Medulla oblongata (tissue), 1 donor: ENCODE data around the gene TRAK1.

Source experiments
- DNase-seq: peaks from one replicate; pipeline ENCODE4 v3.0.0-alpha.2; 2015; ENCODE audit errors: extremely low spot score

The TRAK1 gene

DNA sequence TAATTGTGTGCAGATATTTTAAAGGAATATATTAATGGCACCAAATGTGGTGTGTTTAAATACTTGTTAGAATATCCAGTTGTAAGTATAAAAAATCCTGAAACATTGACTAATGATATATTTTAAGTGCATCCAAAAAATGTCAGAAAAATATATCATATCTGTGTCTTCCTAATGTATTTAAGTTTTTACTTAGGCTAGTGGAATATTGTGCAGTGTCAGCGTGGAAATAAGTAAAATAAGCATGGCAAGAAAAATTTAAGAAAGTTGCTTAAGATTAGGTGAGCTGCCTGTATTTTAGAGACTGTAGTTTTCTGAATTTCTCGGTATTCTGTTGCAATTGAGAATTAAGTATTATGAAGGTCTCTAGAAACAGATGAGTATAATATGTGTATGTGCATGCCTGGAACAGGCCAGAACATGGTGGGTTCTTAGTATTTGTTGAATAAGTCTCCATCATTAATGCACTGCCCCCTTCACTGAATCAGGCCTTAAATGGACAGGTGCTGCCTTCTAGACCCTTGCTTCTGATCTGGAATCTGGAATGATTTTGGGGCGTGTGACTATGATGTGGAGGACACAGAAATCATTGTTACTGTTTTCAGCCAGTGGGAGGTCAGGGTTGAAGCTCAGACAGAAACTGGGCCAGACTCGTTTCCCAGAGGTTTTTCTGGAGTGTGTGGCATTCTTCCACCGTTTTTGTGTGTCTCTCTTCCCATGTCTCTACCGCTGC, 86.1 kb downstream of the TRAK1 start:
- peak; percentile 63 for DNase-seq

GRCh38 chr3:42177801-42178150, 86.6 kb downstream of the TRAK1 start:
- DNase-seq: no peak

DNA sequence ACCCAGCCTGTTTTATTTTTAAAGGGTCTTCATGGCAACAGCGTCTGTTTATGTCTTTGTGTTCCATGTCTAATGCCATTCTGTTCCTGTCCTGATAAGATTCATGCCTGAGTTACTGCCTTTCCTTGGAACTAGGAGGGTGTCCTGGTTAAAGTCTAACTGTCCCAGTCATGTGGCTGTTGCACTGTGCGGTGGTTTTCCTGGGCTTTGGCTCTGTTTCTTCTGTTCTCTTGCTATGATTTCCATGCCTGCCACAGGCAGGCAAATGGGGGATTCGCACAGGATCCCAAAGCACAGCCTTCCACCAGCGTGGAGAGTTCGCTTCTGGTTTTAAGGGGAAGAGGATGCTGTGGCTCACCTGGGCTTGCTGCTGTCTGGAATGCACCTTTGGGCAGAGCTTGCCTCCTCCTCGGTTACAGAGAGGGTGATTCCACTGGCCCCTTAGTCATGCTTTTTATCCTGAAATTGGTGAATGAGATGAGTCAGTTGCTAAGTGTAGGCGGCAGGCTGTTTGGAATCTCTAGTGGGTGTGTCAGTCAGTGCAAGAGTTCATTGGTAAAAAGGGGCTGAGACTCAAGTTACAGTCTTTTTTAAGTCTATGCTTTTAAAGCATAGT, 88.1 kb downstream of the TRAK1 start:
- peak; percentile 39 for DNase-seq

DNA sequence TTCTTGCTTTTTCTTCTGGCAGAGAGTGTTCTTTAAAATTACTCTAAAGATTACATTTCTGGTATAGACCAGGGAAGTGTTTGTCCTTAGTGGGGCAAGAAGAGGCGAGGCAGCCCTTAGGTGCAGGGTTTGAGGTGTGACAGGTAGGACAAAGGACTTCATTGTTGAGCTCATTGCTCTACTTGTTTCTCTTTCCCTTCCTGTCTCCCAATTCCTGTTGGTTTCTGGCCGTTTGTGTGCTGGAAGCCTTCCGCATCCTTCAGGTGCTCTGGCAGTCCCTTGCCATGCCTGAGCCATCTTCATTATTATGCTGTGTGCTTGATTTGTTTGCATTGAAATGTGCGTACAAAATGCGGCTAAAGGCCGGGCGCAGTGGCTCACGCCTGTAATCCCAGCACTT, 89.7 kb downstream of the TRAK1 start:
- no peak for DNase-seq

DNA sequence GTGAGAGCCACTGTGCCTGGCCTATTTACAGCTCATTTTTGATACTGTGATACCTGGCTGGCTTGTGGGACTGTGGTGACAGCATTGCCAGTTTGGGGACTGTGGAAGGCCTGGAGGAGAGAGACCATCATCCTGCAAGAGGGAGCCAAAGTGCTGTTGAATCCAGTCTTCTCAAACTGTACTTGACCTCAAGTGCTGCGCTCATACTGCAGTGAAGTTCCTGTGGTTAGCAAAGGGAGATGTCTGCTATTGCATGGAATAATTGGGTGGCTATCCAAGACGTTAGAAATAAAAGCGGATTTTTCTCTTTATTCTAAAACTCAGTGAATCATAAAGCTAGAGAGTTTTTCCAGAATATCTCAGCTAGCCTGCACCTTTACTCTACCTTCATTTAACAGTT, 91.4 kb downstream of the TRAK1 start:
- DNase-seq: no peak

- peak; percentile 38 for DNase-seq
These were observed 93.0 kb downstream of the TRAK1 start for GRCh38 chr3:42183991-42184632.

GRCh38 chr3:42184651-42185443, 93.7 kb downstream of the TRAK1 start:
- DNase-seq: no peak

- DNase-seq: no peak
These were observed 96.8 kb downstream of the TRAK1 start for GRCh38 chr3:42187936-42188335.

GRCh38 chr3:42188376-42188775, 97.2 kb downstream of the TRAK1 start:
- no peak for DNase-seq

DNA sequence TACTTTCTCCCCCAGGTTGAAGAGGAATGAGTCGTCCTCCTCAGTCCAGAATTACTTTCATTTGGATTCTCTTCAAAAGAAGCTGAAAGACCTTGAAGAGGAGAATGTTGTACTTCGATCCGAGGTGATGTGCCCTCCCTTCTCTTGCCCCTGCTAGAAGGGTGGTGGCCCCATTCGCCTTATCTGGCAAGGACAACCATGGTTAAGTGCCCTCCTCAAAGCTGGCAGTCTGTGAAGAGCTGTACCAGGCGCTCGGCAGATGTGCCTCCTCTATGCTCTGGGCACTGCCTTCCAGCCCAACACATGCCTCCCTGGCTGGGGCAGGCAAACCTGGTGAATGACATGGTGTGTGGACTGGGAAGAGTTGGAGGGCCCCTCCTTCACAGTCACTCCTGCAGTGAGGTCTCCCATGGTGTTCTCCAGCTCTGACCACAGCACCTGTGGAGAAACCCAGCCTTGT, 97.9 kb downstream of the TRAK1 start:
- no peak for DNase-seq

GRCh38 chr3:42189736-42190135, 98.6 kb downstream of the TRAK1 start:
- peak; percentile 35 for DNase-seq

- peak; percentile 77 for DNase-seq
These were observed 99.7 kb downstream of the TRAK1 start for GRCh38 chr3:42190701-42191442.

DNA sequence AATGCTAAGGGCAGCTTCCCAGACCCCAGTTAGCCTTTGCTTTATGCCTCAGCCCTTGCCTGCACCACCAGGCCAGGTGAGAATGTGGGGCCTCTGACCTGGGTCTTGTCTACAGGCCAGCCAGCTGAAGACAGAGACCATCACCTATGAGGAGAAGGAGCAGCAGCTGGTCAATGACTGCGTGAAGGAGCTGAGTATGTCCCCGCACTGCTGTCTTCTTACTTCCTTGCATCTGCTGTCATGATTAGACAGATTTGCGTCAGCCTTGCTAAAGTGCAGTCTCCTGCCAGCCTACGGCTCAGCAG, 100.2 kb downstream of the TRAK1 start:
- no peak for DNase-seq

DNA sequence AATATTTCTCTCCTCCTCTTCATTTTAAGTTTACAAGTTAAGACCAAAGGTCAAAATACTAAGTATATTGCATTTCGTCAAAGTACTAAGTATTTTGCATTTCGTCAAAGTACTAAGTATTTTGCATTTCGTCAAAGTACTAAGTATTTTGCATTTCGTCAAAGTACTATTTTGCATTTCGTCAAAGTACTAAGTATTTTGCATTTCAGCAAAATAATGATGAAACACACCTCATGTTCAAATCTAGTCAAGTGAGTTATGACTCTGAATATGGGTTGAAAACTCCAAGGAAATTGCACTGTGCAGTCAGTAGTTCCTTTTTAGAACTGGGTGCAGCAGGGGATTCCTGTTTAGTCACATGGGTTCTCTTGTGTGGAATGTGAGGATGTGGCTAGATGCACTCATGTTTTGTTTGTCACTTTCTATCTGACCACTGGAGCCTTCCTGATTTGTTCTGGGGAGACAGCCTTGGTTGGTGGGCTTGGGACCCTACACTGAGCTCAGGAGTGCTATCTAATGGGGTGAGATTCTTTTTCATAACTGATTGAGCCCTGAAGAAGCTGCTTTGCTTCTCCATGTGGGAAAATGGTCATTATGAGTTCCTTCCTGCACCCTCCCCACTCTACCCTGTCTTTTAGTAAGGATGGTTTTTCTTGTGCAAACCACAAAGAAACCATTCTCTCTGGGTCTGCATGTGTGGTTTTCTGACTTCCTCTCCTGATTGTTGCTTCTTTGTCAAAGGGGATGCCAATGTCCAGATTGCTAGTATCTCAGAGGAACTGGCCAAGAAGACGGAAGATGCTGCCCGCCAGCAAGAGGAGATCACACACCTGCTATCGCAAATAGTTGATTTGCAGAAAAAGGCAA, 101.4 kb downstream of the TRAK1 start:
- peak; percentile 81 for DNase-seq

DNA sequence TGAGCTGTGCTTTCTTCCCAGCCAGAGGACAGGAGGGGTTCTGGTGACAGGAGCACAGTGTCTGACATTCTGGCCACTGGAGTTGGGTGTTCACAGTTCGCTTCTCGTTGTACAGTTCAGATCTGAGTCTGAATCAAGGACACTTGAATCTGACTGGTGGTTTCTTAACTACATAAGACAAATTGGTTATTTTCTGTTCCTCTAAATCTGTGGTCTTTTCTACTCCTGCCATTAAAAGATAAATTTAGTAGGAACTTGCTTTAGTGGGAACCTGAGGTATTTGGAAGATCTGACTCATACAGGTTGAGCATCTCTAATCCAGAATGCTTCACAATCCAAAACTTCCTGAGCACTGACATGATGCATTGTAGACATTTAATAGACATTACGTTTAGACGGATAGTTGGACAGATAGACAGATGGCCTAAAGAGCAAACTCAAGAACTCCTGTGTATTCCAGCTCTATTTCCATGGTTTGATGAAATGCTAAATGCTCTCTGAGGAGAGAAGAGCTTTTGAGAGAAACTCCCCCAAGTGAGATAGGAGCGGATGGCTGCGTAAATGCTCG, 103.9 kb downstream of the TRAK1 start:
- DNase-seq: no peak

DNA sequence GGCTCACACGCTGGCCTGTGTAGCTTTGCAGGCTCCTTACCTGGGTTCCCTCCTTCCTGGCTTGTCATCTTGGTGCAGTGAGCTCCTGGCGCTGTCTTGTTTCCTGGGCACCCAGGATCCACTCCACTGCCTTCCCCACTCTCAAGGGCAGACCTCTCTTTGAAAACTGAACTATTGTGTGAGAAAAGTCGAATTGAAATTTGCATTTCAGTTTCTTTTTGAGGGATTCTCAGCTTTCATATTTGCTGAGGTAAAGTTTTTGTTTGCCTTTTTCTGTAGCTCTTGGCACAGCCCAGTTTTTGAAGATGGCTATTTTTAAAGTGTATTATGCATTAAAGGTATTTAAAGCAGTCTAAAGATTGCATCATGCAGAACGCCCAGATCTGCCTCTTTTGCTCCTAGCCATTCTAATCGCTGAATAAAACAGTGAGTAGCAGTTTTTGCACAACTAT, 104.7 kb downstream of the TRAK1 start:
- no peak for DNase-seq

GRCh38 chr3:42198709-42199108, 107.6 kb downstream of the TRAK1 start:
- DNase-seq: no peak

DNA sequence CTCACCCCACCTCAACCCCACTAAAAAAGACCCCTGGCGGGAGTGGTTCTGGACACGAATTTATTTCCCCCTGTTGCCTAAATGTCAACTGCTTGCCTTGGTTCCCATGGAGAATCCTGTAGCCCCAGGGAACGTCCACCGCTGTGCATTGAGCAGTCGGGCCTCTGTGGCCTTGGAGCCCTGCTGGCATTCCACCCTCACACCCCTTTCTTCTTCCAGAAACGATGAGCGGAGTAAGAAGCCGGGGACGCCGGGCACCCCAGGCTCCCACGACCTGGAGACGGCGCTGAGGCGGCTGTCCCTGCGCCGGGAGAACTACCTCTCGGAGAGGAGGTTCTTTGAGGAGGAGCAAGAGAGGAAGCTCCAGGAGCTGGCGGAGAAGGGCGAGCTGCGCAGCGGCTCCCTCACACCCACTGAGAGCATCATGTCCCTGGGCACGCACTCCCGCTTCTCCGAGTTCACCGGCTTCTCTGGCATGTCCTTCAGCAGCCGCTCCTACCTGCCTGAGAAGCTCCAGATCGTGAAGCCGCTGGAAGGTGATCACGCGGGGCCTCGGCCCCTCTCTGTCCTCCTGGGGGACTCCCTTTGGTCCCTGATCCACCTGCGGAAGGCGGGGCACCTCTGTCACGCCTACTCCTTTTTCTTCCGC, 111.2 kb downstream of the TRAK1 start:
- no peak for DNase-seq

DNA sequence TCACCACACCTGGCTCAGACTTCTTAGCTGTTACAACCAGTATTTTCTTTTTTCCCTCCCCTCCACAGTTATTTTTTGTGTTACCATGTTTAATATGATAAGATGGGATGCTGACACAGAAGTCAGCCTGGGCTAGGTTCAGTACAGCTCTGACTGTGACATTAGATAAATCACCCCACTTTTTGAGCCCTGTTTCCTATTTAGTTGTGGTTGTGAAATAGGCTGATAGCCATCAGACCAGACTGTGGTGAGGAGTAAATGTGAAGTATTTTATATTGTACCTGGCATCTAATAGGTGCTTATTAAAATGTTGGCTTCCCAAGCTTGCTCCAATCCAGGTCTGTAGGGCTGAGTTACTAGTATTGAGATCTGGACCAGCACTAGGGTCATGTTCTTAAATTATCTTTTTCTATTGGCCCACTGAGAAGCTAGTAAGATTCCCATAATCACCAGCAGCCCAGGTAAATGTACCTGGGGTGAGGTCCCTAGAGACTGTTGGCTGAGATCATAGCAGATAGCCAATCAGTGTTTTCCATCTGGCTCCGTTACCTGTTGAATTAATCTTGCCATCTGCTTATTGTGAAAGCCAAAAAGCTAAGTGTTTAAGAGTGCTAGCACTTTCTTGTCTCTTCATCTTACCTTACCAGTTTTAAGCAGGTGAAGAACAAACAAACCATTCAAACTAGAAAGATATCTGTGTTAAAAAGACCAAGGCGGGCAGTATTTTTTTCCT, 113.9 kb downstream of the TRAK1 start:
- no peak for DNase-seq
